Keratinocyte (primary cell): Measurements from ENCODE around the gene MIF4GD.

ENCODE experiments used
- CTCF ChIP-seq, 3 experiments: IDR thresholded peaks in 1 of 3; conservative IDR thresholded peaks in 1 of 3; optimal IDR thresholded peaks in 1 of 3; 2 replicates in 2 of 3; 3 replicates in 1 of 3; pipeline versions ENCODE3 to v1.5.1; 2011; ENCODE audit warnings: low read length in 3 of 3, mild to moderate bottlenecking in 3 of 3, moderate library complexity in 2 of 3, control low read depth in 1 of 3, inconsistent platforms in 1 of 3; ENCODE audit not compliant: insufficient read depth in 2 of 3; ENCODE audit errors: extremely low read depth in 1 of 3
- EZH2 ChIP-seq: IDR thresholded peaks from one replicate; pipeline ENCODE4 v1.6.1; 2012; ENCODE audit warnings: inconsistent platforms, mild to moderate bottlenecking, low read length, moderate library complexity

GRCh38 chr17:75242461-75243042 lies 28.5 kb downstream of the MIF4GD start:
- TF ChIP-seq EZH2 (no peak), CTCF (optimal IDR thresholded peaks at IDR 0.05 in 1 of 3, IDR thresholded peaks at IDR 0.05 in 1 of 3, conservative IDR thresholded peaks at IDR 0.05 in 1 of 3; ENCODE audit: extremely low read depth in 1 of 3, insufficient read depth in 2 of 3, low read length in 3 of 3) (no peak)
